ENCODE results near the gene F2RL2.

- no peak for TF ChIP-seq CTCF (IDR thresholded peaks at IDR 0.05)
- no peak for TF ChIP-seq ZFX (IDR thresholded peaks at IDR 0.05; ENCODE audit: borderline replicate concordance)
Observed at GRCh38 chr5:76652809-76653414, 29.7 kb upstream of the F2RL2 start.
